Stimulated activated effector memory CD8-positive, alpha-beta T cell treated with anti-CD3 and anti-CD28 coated beads, Interleukin-12 subunit alpha, Interleukin-12 subunit beta, amount 100 ng/mL, for 72 hours (primary cell): Measurements from ENCODE around the gene LAD1.

Experiments used
- ATAC-seq: fragments of 150-1000 bp; cut with Tn5 transposase; 2 replicates; pipeline ENCODE4 v1.10.0; 2021
- DNase-seq, 2 donors: peaks; one replicate each; pipeline ENCODE4 v3.0.0; 2021 to 2022; ENCODE audit warnings: low spot score in 2 of 2
- H3K27ac Mint-ChIP-seq: one replicate; pipeline ENCODE4 v1.8.0; 2022; ENCODE audit warnings: mild to moderate bottlenecking, mixed read lengths
- H3K36me3 Mint-ChIP-seq: one replicate; pipeline ENCODE4 v1.8.0; 2022; ENCODE audit warnings: mild to moderate bottlenecking, mixed read lengths
- H3K4me1 Mint-ChIP-seq: one replicate; pipeline ENCODE4 v1.8.0; 2022; ENCODE audit warnings: mixed read lengths
- H3K4me3 Mint-ChIP-seq: one replicate; pipeline ENCODE4 v1.8.0; 2022; ENCODE audit warnings: mild to moderate bottlenecking, mixed read lengths
- H3K9me3 Mint-ChIP-seq: one replicate; pipeline ENCODE4 v1.8.0; 2022; ENCODE audit warnings: mixed read lengths

LAD1 gene

GRCh38 chr1:201369209-201369608, 29.9 kb downstream of the LAD1 start:
- H3K27ac Mint-ChIP-seq, result no peak overlapping the region
- ATAC-seq, result no peak
- no peak for DNase-seq
- no peaks in the 10 kb centered on the region for H3K36me3 Mint-ChIP-seq
- H3K9me3 Mint-ChIP-seq, result no peaks in the 10 kb centered on the region
- H3K4me1 Mint-ChIP-seq, result no peaks in the 10 kb centered on the region
- H3K4me3 Mint-ChIP-seq, result no peak overlapping the region

- DNase-seq (no peak), ATAC-seq (no peak)
- H3K9me3 Mint-ChIP-seq, result no peaks in the 10 kb centered on the region
- H3K4me1 Mint-ChIP-seq, result no peaks in the 10 kb centered on the region
- H3K27ac Mint-ChIP-seq, result no peak overlapping the region
- H3K36me3 Mint-ChIP-seq, result no peaks in the 10 kb centered on the region
- no peak overlapping the region for H3K4me3 Mint-ChIP-seq
Observed at GRCh38 chr1:201366696-201367095, 32.4 kb downstream of the LAD1 start.

GRCh38 chr1:201365251-201365650, 33.9 kb downstream of the LAD1 start:
- no peaks in the 10 kb centered on the region for H3K4me1 Mint-ChIP-seq
- DNase-seq (no peak), ATAC-seq (no peak)
- no peak overlapping the region for H3K27ac Mint-ChIP-seq
- H3K4me3 Mint-ChIP-seq, result no peak overlapping the region
- H3K9me3 Mint-ChIP-seq, result no peaks in the 10 kb centered on the region
- H3K36me3 Mint-ChIP-seq, result no peaks in the 10 kb centered on the region

GRCh38 chr1:201364808-201365105, 34.4 kb downstream of the LAD1 start:
- DNase-seq, result no peak
- Mint-ChIP-seq H3K9me3 (no peaks in the 10 kb centered on the region), H3K4me1 (no peaks in the 10 kb centered on the region), H3K4me3 (no peak overlapping the region), H3K27ac (no peak overlapping the region), H3K36me3 (no peaks in the 10 kb centered on the region)
- ATAC-seq, result no peak

GRCh38 chr1:201363467-201363866, 35.7 kb downstream of the LAD1 start:
- H3K27ac Mint-ChIP-seq, result no peak overlapping the region
- H3K36me3 Mint-ChIP-seq, result no peaks in the 10 kb centered on the region
- no peak for DNase-seq
- no peaks in the 10 kb centered on the region for H3K9me3 Mint-ChIP-seq
- no peak overlapping the region for H3K4me3 Mint-ChIP-seq
- H3K4me1 Mint-ChIP-seq, result no peaks in the 10 kb centered on the region
- ATAC-seq, result no peak

- Mint-ChIP-seq H3K36me3 (no peaks in the 10 kb centered on the region), H3K27ac (no peak overlapping the region), H3K4me3 (no peak overlapping the region), H3K4me1 (no peaks in the 10 kb centered on the region), H3K9me3 (no peaks in the 10 kb centered on the region)
- DNase-seq (no peak), ATAC-seq (no peak)
Observed at GRCh38 chr1:201362906-201363305, 36.2 kb downstream of the LAD1 start.

- Mint-ChIP-seq H3K9me3 (no peaks in the 10 kb centered on the region), H3K4me3 (no peak overlapping the region), H3K4me1 (no peaks in the 10 kb centered on the region), H3K27ac (no peak overlapping the region), H3K36me3 (no peaks in the 10 kb centered on the region)
- peak; percentile 7 to 58 for DNase-seq
- no peak for ATAC-seq
Observed at GRCh38 chr1:201361652-201362504, 37.2 kb downstream of the LAD1 start.

- Mint-ChIP-seq H3K9me3 (no peaks in the 10 kb centered on the region), H3K4me3 (no peak overlapping the region), H3K27ac (no peak overlapping the region), H3K36me3 (no peaks in the 10 kb centered on the region), H3K4me1 (no peaks in the 10 kb centered on the region)
- no peak for ATAC-seq
- no peak for DNase-seq
Observed at GRCh38 chr1:201360901-201361651, 38.0 kb downstream of the LAD1 start.

GRCh38 chr1:201360486-201360885, 38.6 kb downstream of the LAD1 start:
- Mint-ChIP-seq H3K36me3 (no peaks in the 10 kb centered on the region), H3K27ac (no peak overlapping the region), H3K4me3 (no peak overlapping the region), H3K9me3 (no peaks in the 10 kb centered on the region), H3K4me1 (no peaks in the 10 kb centered on the region)
- no peak for ATAC-seq
- no peak for DNase-seq

- H3K4me1 Mint-ChIP-seq, result no peaks in the 10 kb centered on the region
- H3K4me3 Mint-ChIP-seq, result no peak overlapping the region
- no peak overlapping the region for H3K27ac Mint-ChIP-seq
Observed at GRCh38 chr1:201359873-201360210, 39.3 kb downstream of the LAD1 start.

GRCh38 chr1:201359031-201359872, 39.9 kb downstream of the LAD1 start:
- ATAC-seq (no peak), DNase-seq (no peak)
- Mint-ChIP-seq H3K36me3 (no peaks in the 10 kb centered on the region), H3K4me1 (no peaks in the 10 kb centered on the region), H3K4me3 (no peak overlapping the region), H3K27ac (no peak overlapping the region), H3K9me3 (no peaks in the 10 kb centered on the region)

More at GRCh38 chr1:201359873-201360210, 39.3 kb downstream of the LAD1 start:
- no peaks in the 10 kb centered on the region for H3K9me3 Mint-ChIP-seq
- H3K36me3 Mint-ChIP-seq, result no peaks in the 10 kb centered on the region
- ATAC-seq (no peak), DNase-seq (no peak)

GRCh38 chr1:201358596-201358995, 40.5 kb downstream of the LAD1 start:
- H3K27ac Mint-ChIP-seq, result no peak overlapping the region
- ATAC-seq, result no peak
- no peak overlapping the region for H3K4me3 Mint-ChIP-seq
- DNase-seq, result no peak
- H3K4me1 Mint-ChIP-seq, result no peaks in the 10 kb centered on the region
- H3K36me3 Mint-ChIP-seq, result no peaks in the 10 kb centered on the region
- no peaks in the 10 kb centered on the region for H3K9me3 Mint-ChIP-seq

- H3K9me3 Mint-ChIP-seq, result no peaks in the 10 kb centered on the region
- no peaks in the 10 kb centered on the region for H3K36me3 Mint-ChIP-seq
- no peak overlapping the region for H3K4me3 Mint-ChIP-seq
- no peak overlapping the region for H3K27ac Mint-ChIP-seq
- DNase-seq (no peak), ATAC-seq (no peak)
- H3K4me1 Mint-ChIP-seq, result no peaks in the 10 kb centered on the region
Observed at GRCh38 chr1:201357636-201358348, 41.3 kb downstream of the LAD1 start.

- H3K36me3 Mint-ChIP-seq, result no peaks in the 10 kb centered on the region
- no peak overlapping the region for H3K4me3 Mint-ChIP-seq
- H3K27ac Mint-ChIP-seq, result no peak overlapping the region
- H3K4me1 Mint-ChIP-seq, result no peaks in the 10 kb centered on the region
- no peak for ATAC-seq
- no peaks in the 10 kb centered on the region for H3K9me3 Mint-ChIP-seq
- DNase-seq, result no peak
Observed at GRCh38 chr1:201357211-201357610, 41.9 kb downstream of the LAD1 start.

- Mint-ChIP-seq H3K4me3 (no peak overlapping the region), H3K27ac (no peak overlapping the region), H3K36me3 (no peaks in the 10 kb centered on the region), H3K4me1 (no peaks in the 10 kb centered on the region), H3K9me3 (no peaks in the 10 kb centered on the region)
- no peak for ATAC-seq
- no peak for DNase-seq
Observed at GRCh38 chr1:201356701-201357100, 42.4 kb downstream of the LAD1 start.
